NT2/D1 (cell line): ENCODE data around the gene LYST.

Source experiments
- SUZ12 ChIP-seq: IDR thresholded peaks from 2 replicates; pipeline ENCODE4 v1.6.1; 2011; ENCODE audit not compliant: insufficient read length, insufficient read depth; ENCODE audit errors: extremely low read depth
- YY1 ChIP-seq: IDR thresholded peaks from 2 replicates; pipeline ENCODE4 v1.6.1; 2011; ENCODE audit not compliant: insufficient read length, insufficient read depth
- ZNF274 ChIP-seq: IDR thresholded peaks from 2 replicates; pipeline ENCODE4 v1.6.1; 2011; ENCODE audit warnings: mild to moderate bottlenecking, low read depth, low read length

DNA sequence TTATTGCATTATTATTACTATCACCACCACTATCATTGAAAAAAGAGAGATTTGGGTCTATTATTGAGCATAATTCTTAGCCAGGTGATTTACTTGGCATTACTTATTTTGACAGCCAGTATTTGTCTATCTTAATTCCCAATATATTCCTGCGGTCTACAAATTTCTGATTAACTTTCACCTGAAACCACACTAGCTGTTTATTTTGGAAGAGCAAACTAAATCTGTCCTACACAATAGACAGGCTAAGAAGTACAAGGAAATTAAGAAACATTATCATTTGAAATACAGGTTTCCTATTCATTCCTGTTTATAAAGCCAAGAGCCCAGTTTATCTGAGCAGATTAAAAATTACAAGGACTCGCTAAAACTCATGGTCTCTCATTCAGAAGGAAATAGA is 6.9 kb upstream of the LYST start:
- no peak for TF ChIP-seq ZNF274
- TF ChIP-seq YY1, result no peak
- no peak for TF ChIP-seq SUZ12
